Endothelial cell of umbilical vein (primary cell): ENCODE measurements around the gene BRWD1. TPM values are rescaled to one million over a fixed set of nuclear protein-coding genes. Genes with fewer than 3 reads are reported as not detected.

Experiments
- BruUV-seq: library from RNA; stranded (reverse); fragments of 400-500 nt; replicated peaks from 2 replicates; lab custom pipeline; 2021; lab: Mats Ljungman, UMichigan
- CTCF ChIA-PET: fragments of 300-600, 350-600 bp; sonication (Branson Sonifier 250); formaldehyde crosslinking; loops from one replicate; lab custom pipeline; 2021; ENCODE audit warnings: antibody characterized with exemption, inconsistent platforms; lab: Charles Lee
- POLR2A ChIA-PET: fragments of 300-600, 350-600 bp; sonication (Branson Sonifier 250); formaldehyde crosslinking; loops from one replicate; lab custom pipeline; 2021; ENCODE audit warnings: antibody characterized with exemption, inconsistent platforms; lab: Charles Lee
- DNase-seq: peaks from one replicate; pipeline ENCODE4 v3.0.0-alpha.2; 2011; ENCODE audit warnings: low read depth, low spot score
- FAIRE-seq: peaks from 2 replicates; lab custom pipeline; 2011; peaks lifted over from hg19 to GRCh38; lab: Jason Lieb, UNC
- H2AFZ ChIP-seq: 2 replicates; pipeline ENCODE4 v1.6.0; 2012; ENCODE audit warnings: low read depth, low read length, control low read depth, inconsistent platforms
- H3K27ac ChIP-seq: 2 replicates; pipeline ENCODE4 v1.5.1; 2011; ENCODE audit warnings: low read depth, mild to moderate bottlenecking, control low read depth, low read length, moderate library complexity; ENCODE audit not compliant: insufficient read depth
- H3K27me3 ChIP-seq, 2 experiments: 2 replicates each; pipeline versions ENCODE4 v1.6.0 to v1.6.1; 2011; ENCODE audit warnings: low read length in 2 of 2, mixed read lengths in 1 of 2; ENCODE audit not compliant: control insufficient read depth in 2 of 2, insufficient read depth in 2 of 2
- H3K36me3 ChIP-seq, 2 experiments: 2 replicates in 1 of 2; 3 replicates in 1 of 2; pipeline ENCODE4 v1.5.1; 2011; ENCODE audit warnings: low read length in 2 of 2, mild to moderate bottlenecking in 1 of 2, moderate library complexity in 1 of 2; ENCODE audit not compliant: control insufficient read depth in 2 of 2, insufficient read depth in 2 of 2; ENCODE audit errors: extremely low read depth in 1 of 2
- H3K4me1 ChIP-seq: 3 replicates; pipeline ENCODE4 v1.5.1; 2011; ENCODE audit warnings: mild to moderate bottlenecking, low read length; ENCODE audit not compliant: control insufficient read depth, insufficient read depth; ENCODE audit errors: extremely low read depth
- H3K4me2 ChIP-seq: 2 replicates; pipeline ENCODE4 v1.6.1; 2011; ENCODE audit warnings: low read length, control low read depth, mixed read lengths; ENCODE audit not compliant: insufficient read depth
- H3K4me3 ChIP-seq, 3 experiments: fragments of 200-600 bp in 1 of 3; sonication (generic), shearing (Covaris generic) in 1 of 3; replicated peaks in 1 of 3; 2 replicates each; pipeline ENCODE4 v1.5.1; 2011 to 2016; ENCODE audit warnings: control low read depth in 3 of 3, low read length in 3 of 3, mild to moderate bottlenecking in 2 of 3, inconsistent platforms in 1 of 3, low read depth in 1 of 3, moderate library complexity in 1 of 3; ENCODE audit not compliant: insufficient read depth in 1 of 3
- H3K79me2 ChIP-seq: 2 replicates; pipeline ENCODE4 v1.6.0; 2012; ENCODE audit warnings: low read length, inconsistent platforms; ENCODE audit not compliant: control insufficient read depth, insufficient read depth
- H3K9ac ChIP-seq: replicated peaks from 2 replicates; pipeline ENCODE3; 2011; ENCODE audit warnings: low read length, control low read depth; ENCODE audit not compliant: insufficient read depth; ENCODE audit errors: extremely low read depth
- H3K9me1 ChIP-seq: replicated peaks from 3 replicates; pipeline ENCODE4 v1.6.0; 2011; ENCODE audit warnings: mild to moderate bottlenecking, low read length; ENCODE audit not compliant: control insufficient read depth, insufficient read depth; ENCODE audit errors: extremely low read depth
- H3K9me3 ChIP-seq: replicated peaks from 2 replicates; pipeline ENCODE4 v1.5.1; 2012; ENCODE audit warnings: low read length, inconsistent platforms; ENCODE audit not compliant: control insufficient read depth, insufficient read depth
- H4K20me1 ChIP-seq: replicated peaks from 2 replicates; pipeline ENCODE3; 2011; ENCODE audit warnings: mild to moderate bottlenecking, low read length; ENCODE audit not compliant: control insufficient read depth, insufficient read depth; ENCODE audit errors: extremely low read depth
- CTCF ChIP-seq, 2 donors: IDR thresholded peaks; 1 replicate in 1 of 2; 2 replicates in 1 of 2; pipeline ENCODE4 v1.5.1; 2011; ENCODE audit warnings: low read length in 2 of 2, mild to moderate bottlenecking in 2 of 2, moderate library complexity in 2 of 2, control low read depth in 1 of 2, inconsistent platforms in 1 of 2, low read depth in 1 of 2; ENCODE audit not compliant: insufficient read depth in 1 of 2; ENCODE audit errors: extremely low read depth in 1 of 2
- EZH2 ChIP-seq: IDR thresholded peaks from 2 replicates; pipeline ENCODE4 v1.6.1; 2012; ENCODE audit warnings: borderline replicate concordance, low read depth, mild to moderate bottlenecking, moderate library complexity, low read length, inconsistent platforms; ENCODE audit not compliant: severe bottlenecking
- FOS ChIP-seq: IDR thresholded peaks from 2 replicates; pipeline ENCODE4 v1.6.1; 2011; ENCODE audit warnings: mild to moderate bottlenecking, low read length, moderate library complexity, borderline replicate concordance; ENCODE audit not compliant: insufficient read depth
- GATA2 ChIP-seq: IDR thresholded peaks from 2 replicates; pipeline ENCODE4 v1.7.0; 2011; ENCODE audit warnings: low read depth, mild to moderate bottlenecking, moderate library complexity, mixed read lengths, low read length; ENCODE audit not compliant: insufficient read length, insufficient read depth
- JUN ChIP-seq: IDR thresholded peaks from 2 replicates; pipeline ENCODE4 v1.6.1; 2011; ENCODE audit warnings: borderline replicate concordance, low read depth; ENCODE audit not compliant: insufficient read length, insufficient read depth
- MAX ChIP-seq: IDR thresholded peaks from 2 replicates; pipeline ENCODE4 v1.6.1; 2011; ENCODE audit not compliant: insufficient read depth, insufficient read length
- MYC ChIP-seq: IDR thresholded peaks from one replicate; pipeline ENCODE4 v1.6.1; 2011; ENCODE audit warnings: mild to moderate bottlenecking, low read depth, low read length
- POLR2A ChIP-seq: IDR thresholded peaks from 2 replicates; pipeline ENCODE4 v1.6.1; 2012; ENCODE audit warnings: low read depth, mild to moderate bottlenecking, control low read depth, low read length
- POLR2AphosphoS5 ChIP-seq: IDR thresholded peaks from 2 replicates; pipeline ENCODE4 v1.6.1; 2012; ENCODE audit warnings: low read depth, mild to moderate bottlenecking, control low read depth, low read length, moderate library complexity; ENCODE audit not compliant: insufficient read depth
- dilution Hi-C: fragments of 300-500 bp; cut with MboI; formaldehyde crosslinking; loops from one replicate; pipeline ENCODE4 v1.15.0; 2019; ENCODE audit warnings: low sequenced_read_pairs; ENCODE audit not compliant: extremely low pct_ligation_motif_present
- intact Hi-C: fragments of 100-400 bp; cut with micrococcal nuclease; formaldehyde crosslinking; loops from one replicate; pipeline ENCODE4 v1.10.0; 2022
- polyA plus RNA-seq, 4 experiments: library from polyadenylated mRNA; depleted of rRNA in 3 of 4; stranded (reverse) in 3 of 4; unstranded in 1 of 4; fragments of >200 nt; gene quantifications; 2 replicates each; pipeline versions ENCODE4 v1.2.1 to v1.2.3, GENCODE V29; 2011 to 2012; ENCODE audit warnings: missing spikeins in 1 of 4
- total RNA-seq: library from RNA; stranded (reverse); gene quantifications from 2 replicates; pipeline ENCODE4 v1.2.3, GENCODE V29; 2021

BRWD1 gene
- total and polyA plus RNA-seq, 2 donors (not counting 3 experiments of a cell fraction or from before 2014, with no cell fraction given), result 6.1 to 33.2 TPM

- Histone ChIP-seq H3K79me2 (peaks cover 37% of the 10 kb centered on the region), H3K4me2 (peak overlapping the region; percentile 100), H2AFZ (peak overlapping the region; percentile 79), H3K27me3 (no peaks in the 10 kb centered on the region), H3K4me3 (peak overlapping the region; percentile 99 to 100 (median 99)), H3K9ac (peak overlapping the region; percentile 92), H3K27ac (peak overlapping the region; percentile 91), H3K9me3 (no peaks in the 10 kb centered on the region), H3K9me1 (no peaks in the 10 kb centered on the region), H3K36me3 (peaks cover 9 to 23% of the 10 kb centered on the region in 2 experiments), H3K4me1 (peaks cover 34% of the 10 kb centered on the region), H4K20me1 (peaks cover 7% of the 10 kb centered on the region)
- no peak for TF ChIP-seq JUN
- TF ChIP-seq POLR2AphosphoS5, result no peak
- no peak for TF ChIP-seq MYC
- TF ChIP-seq EZH2, result no peak
- TF ChIP-seq CTCF (IDR thresholded peaks at IDR 0.05; ENCODE audit: extremely low read depth in 1 of 2, insufficient read depth in 1 of 2, low read depth in 1 of 2, low read length in 2 of 2), result no peak
- no peak for TF ChIP-seq GATA2
- TF ChIP-seq POLR2A, result no peak
- no peak for TF ChIP-seq FOS
- no peak for TF ChIP-seq MAX
- intact Hi-C loops (loop anchor here (1.0 to 2.0 kb wide), 2 partner anchors 33 to 40 kb away; a partner anchor contains a TSS), dilution Hi-C loops (no loop called here)
- POLR2A ChIA-PET, result interaction anchor here (0.5 to 1.1 kb wide), 5 partner anchors 27 to 47 kb away, joined by 3 to 7 read pairs (median 6); partner anchors contain the start of gene BRWD1
- DNase-seq (no peak), FAIRE-seq (no peak)
- CTCF ChIA-PET, result interaction anchor here (0.7 to 2.7 kb wide), 10 partner anchors 9 to 97 kb away, joined by 3 to 26 read pairs (median 4); a partner anchor contains a TSS
- BruUV-seq, result TSS peak; percentile 40
Observed at GRCh38 chr21:39348040-39348354, 34.6 kb upstream of the BRWD1 start.
